Measurements from ENCODE around the gene UNK. TPM values are rescaled to one million over a fixed set of nuclear protein-coding genes. Genes with fewer than 3 reads are reported as not detected.

Gene UNK
- total and polyA plus RNA-seq, 2 of the 13 experiments (the other 11 are each of a cell fraction or from before 2014, with no cell fraction given), result 31.6 to 33.0 TPM

GRCh38 chr17:75806822-75807500 is 22.4 kb downstream of the UNK start:
- ChIA-PET CTCF (ENCODE audit: low intra/inter-chr PET ratio, low total read pairs) (no interaction called here), POLR2A (interaction anchor here (3.0 kb wide), 1 partner anchor 27 kb away, joined by 11 read pairs; a partner anchor contains a TSS)
- intact Hi-C loops (cut with micrococcal nuclease; ENCODE audit: unreplicated experiment) (no loop called here), in situ Hi-C loops (cut with HindIII; ENCODE audit: extremely low pct_ligation_motif_present, low pct_unique_long_range_greater_than_20kb) (no loop called here)
- no peaks in the 10 kb centered on the region for H3K9me3 ChIP-seq (ENCODE audit: low read length)
- WGBS (ENCODE audit: low lambda C conversion rate), result 100% methylated on average over 3 of the region's 4 CpGs
- ATAC-seq (peak; percentile 19; the same call in 2 of the 3 replicates), DNase-seq (ENCODE audit: low spot score) (no peak), FAIRE-seq (no peak)
- H3K4me1 ChIP-seq (ENCODE audit: insufficient read depth, low read length), result no peaks in the 10 kb centered on the region
- H3K4me2 ChIP-seq (ENCODE audit: low read depth, low read length), result no peak overlapping the region
- H2AFZ ChIP-seq (ENCODE audit: low read length), result no peak overlapping the region
- H3K27me3 ChIP-seq (ENCODE audit: control insufficient read depth in 1 of 2, insufficient read depth in 2 of 2, low read length in 2 of 2), result no peaks in the 10 kb centered on the region
- no TSS peak for BruUV-seq (replicated peaks)
- H3K27ac ChIP-seq (ENCODE audit: extremely low read length, insufficient read depth, low read length), result no peak overlapping the region
- H4K20me1 ChIP-seq (ENCODE audit: insufficient read depth, low read length), result no peaks in the 10 kb centered on the region
- TF ChIP-seq RBM22 (optimal IDR thresholded peaks at IDR 0.05; ENCODE audit: low read length) (peak; percentile 74), ZNF614 (CRISPR knock-in tag; IDR thresholded peaks at IDR 0.05; ENCODE audit: borderline replicate concordance) (no peak), ATF7 (IDR thresholded peaks at IDR 0.05) (no peak), ATF7 (CRISPR knock-in tag; IDR thresholded peaks at IDR 0.05) (no peak)
- H3K4me3 ChIP-seq (replicated peaks in 1 of 3; ENCODE audit: insufficient read depth in 1 of 3, low read depth in 2 of 3, low read length in 3 of 3), result no peak overlapping the region
- H3K36me3 ChIP-seq (replicated peaks in 1 of 2; ENCODE audit: control insufficient read depth in 1 of 2, insufficient read depth in 2 of 2, low read length in 2 of 2), result peaks cover 25 to 41% of the 10 kb centered on the region in 2 experiments; a peak in 4 of 5 replicates
- peaks cover 7% of the 10 kb centered on the region for H3K79me2 ChIP-seq (ENCODE audit: insufficient read depth, low read length)
- H3K9ac ChIP-seq (ENCODE audit: insufficient read depth, low read depth, low read length), result no peak overlapping the region

- FAIRE-seq, result no peak
- TF ChIP-seq NR2F1 (CRISPR knock-in tag; IDR thresholded peaks at IDR 0.05) (no peak), ZNF337 (CRISPR knock-in tag; IDR thresholded peaks at IDR 0.05; ENCODE audit: borderline replicate concordance, low read depth) (no peak), BHLHE40 (IDR thresholded peaks at IDR 0.05; ENCODE audit: low read length) (no peak), BRCA1 (CRISPR knock-in tag; IDR thresholded peaks at IDR 0.05) (no peak), MLXIP (CRISPR knock-in tag; IDR thresholded peaks at IDR 0.05; ENCODE audit: borderline replicate concordance) (no peak)
- TF ChIP-seq, protein P1, sequence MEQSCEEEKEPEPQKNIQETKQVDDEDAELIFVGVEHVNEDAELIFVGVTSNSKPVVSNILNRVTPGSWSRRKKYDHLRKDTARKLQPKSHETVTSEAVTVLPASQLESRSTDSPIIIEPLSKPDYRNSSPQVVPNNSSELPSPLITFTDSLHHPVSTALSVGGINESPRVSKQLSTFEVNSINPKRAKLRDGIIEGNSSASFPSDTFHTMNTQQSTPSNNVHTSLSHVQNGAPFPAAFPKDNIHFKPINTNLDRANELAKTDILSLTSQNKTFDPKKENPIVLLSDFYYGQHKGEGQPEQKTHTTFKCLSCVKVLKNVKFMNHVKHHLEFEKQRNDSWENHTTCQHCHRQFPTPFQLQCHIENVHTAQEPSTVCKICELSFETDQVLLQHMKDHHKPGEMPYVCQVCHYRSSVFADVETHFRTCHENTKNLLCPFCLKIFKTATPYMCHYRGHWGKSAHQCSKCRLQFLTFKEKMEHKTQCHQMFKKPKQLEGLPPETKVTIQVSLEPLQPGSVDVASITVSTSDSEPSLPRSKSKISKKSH (CRISPR knock-in tag; IDR thresholded peaks at IDR 0.05; ENCODE audit: borderline replicate concordance), result no peak
- TF ChIP-seq, protein P2, sequence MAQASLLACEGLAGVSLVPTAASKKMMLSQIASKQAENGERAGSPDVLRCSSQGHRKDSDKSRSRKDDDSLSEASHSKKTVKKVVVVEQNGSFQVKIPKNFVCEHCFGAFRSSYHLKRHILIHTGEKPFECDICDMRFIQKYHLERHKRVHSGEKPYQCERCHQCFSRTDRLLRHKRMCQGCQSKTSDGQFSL (CRISPR knock-in tag; IDR thresholded peaks at IDR 0.05), result no peak
- TF ChIP-seq, protein P3, sequence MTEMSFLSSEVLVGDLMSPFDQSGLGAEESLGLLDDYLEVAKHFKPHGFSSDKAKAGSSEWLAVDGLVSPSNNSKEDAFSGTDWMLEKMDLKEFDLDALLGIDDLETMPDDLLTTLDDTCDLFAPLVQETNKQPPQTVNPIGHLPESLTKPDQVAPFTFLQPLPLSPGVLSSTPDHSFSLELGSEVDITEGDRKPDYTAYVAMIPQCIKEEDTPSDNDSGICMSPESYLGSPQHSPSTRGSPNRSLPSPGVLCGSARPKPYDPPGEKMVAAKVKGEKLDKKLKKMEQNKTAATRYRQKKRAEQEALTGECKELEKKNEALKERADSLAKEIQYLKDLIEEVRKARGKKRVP (CRISPR knock-in tag; IDR thresholded peaks at IDR 0.05), result no peak
Measured at GRCh38 chr17:75807861-75808260, 23.3 kb downstream of the UNK start.

More at GRCh38 chr17:75807861-75808260, 23.3 kb downstream of the UNK start:
- ChIA-PET POLR2A (interaction anchor here (0.8 to 3.0 kb wide), 2 partner anchors 28 to 47 kb away, joined by 4 to 11 read pairs; partner anchors contain the start of gene WBP2), CTCF (ENCODE audit: low intra/inter-chr PET ratio, low total read pairs) (no interaction called here)
- Histone ChIP-seq H3K4me2 (ENCODE audit: low read depth, low read length) (no peak overlapping the region), H2AFZ (ENCODE audit: low read length) (no peak overlapping the region), H3K36me3 (replicated peaks in 1 of 2; ENCODE audit: control insufficient read depth in 1 of 2, insufficient read depth in 2 of 2, low read length in 2 of 2) (peaks cover 33 to 46% of the 10 kb centered on the region in 2 experiments), H3K4me1 (ENCODE audit: insufficient read depth, low read length) (no peaks in the 10 kb centered on the region), H4K20me1 (ENCODE audit: insufficient read depth, low read length) (no peaks in the 10 kb centered on the region), H3K4me3 (replicated peaks in 1 of 3; ENCODE audit: insufficient read depth in 1 of 3, low read depth in 2 of 3, low read length in 3 of 3) (no peak overlapping the region), H3K27me3 (ENCODE audit: control insufficient read depth in 1 of 2, insufficient read depth in 2 of 2, low read length in 2 of 2) (no peaks in the 10 kb centered on the region), H3K9ac (ENCODE audit: insufficient read depth, low read depth, low read length) (no peak overlapping the region), H3K9me3 (ENCODE audit: low read length) (no peaks in the 10 kb centered on the region), H3K79me2 (ENCODE audit: insufficient read depth, low read length) (peaks cover 7% of the 10 kb centered on the region), H3K27ac (ENCODE audit: extremely low read length, insufficient read depth, low read length) (no peak overlapping the region)
- DNase-seq (ENCODE audit: low spot score) (no peak), ATAC-seq (no peak)
- intact Hi-C loops (cut with micrococcal nuclease; ENCODE audit: unreplicated experiment), result no loop called here
- in situ Hi-C loops (cut with HindIII; ENCODE audit: extremely low pct_ligation_motif_present, low pct_unique_long_range_greater_than_20kb), result no loop called here
- no TSS peak for BruUV-seq (replicated peaks)
- over 99% methylated on average over 3 of the region's 3 CpGs for WGBS (ENCODE audit: low lambda C conversion rate)

All from HepG2 (cell line).